KOPT-K1 (cell line): ENCODE data around the gene SERTAD2.

Source experiments
- H3K27ac ChIP-seq: fragments of 200-600 bp; sonication (generic); 2 replicates; pipeline ENCODE4 v1.5.1; 2016; ENCODE audit warnings: antibody characterized with exemption, mild to moderate bottlenecking, low read depth, low read length; ENCODE audit not compliant: poor library complexity, severe bottlenecking
- H3K36me3 ChIP-seq: fragments of 200-600 bp; sonication (generic); 2 replicates; pipeline ENCODE4 v1.5.1; 2017; ENCODE audit warnings: antibody characterized with exemption, mild to moderate bottlenecking, low read length, moderate library complexity; ENCODE audit not compliant: insufficient read depth
- H3K9me3 ChIP-seq: fragments of 200-600 bp; sonication (generic); 2 replicates; pipeline ENCODE4 v1.5.1; 2017; ENCODE audit warnings: antibody characterized with exemption, low read length, mild to moderate bottlenecking; ENCODE audit not compliant: insufficient read depth, poor library complexity, severe bottlenecking

Gene SERTAD2

DNA sequence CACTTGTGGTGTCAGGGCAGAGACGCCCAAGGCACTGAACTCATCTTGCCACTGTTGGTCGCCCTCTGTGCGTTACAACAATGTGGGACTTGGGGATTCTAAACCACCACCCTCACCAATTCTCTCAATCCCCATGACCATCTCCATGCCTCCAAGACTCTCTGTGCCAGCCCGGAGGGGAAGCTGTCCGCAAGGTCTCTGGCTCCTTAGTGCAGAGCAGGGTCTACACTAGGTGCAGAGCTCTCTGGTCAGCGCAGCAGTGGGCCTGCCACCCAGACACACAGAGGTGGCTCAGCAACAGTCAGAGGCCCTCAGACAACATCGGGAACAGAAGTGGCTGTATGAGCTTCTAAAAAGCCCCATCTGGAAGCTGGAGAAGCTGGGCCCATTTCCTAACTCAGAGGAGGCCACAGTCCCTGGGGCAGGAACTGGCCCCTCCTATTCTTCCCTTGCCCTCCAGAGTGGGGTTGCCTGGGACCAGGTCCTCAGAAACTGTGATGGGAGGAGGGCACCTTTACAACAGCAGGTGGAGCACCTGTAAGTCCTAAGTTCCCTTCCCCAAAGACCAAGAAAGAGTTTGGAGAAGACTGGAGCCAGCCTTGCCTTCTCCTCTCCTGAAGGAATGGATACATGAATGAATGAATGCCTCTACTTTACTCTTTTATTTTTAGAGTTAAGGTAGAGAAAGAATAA, 37.7 kb downstream of the SERTAD2 start:
- H3K9me3 ChIP-seq, result no peaks in the 10 kb centered on the region

DNA sequence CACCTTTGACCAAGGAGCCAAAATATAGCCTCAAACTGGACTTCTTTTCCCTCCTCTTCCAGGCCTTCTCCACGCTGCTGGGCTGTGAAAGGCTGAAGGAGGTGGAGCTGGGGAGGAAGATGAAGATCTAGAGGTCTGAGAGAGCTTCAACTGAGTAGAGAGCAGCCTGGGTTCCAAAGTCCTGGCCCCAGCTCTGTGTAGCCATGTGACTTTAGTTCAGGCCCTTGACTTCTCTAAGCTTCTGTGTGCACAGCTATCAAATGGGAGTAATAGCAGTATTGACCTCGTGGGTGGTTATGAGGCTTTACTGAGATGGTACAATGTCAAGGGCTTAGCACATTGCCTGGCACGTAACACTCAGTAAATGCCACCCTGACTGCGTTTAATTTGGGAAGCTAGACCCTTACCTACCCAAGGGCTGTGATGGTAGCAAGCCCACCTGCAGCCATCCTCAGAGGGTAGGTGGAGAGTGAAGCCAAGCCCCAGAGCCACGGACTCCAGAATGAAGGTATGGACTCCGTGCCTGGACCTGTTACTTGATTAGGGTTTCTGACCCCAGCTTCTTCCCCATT, 38.4 kb downstream of the SERTAD2 start:
- no peaks in the 10 kb centered on the region for H3K36me3 ChIP-seq
- no peaks in the 10 kb centered on the region for H3K9me3 ChIP-seq
- no peak overlapping the region for H3K27ac ChIP-seq

More for the DNA sequence above, 37.7 kb downstream of the SERTAD2 start:
- H3K27ac ChIP-seq, result no peak overlapping the region
- no peaks in the 10 kb centered on the region for H3K36me3 ChIP-seq

DNA sequence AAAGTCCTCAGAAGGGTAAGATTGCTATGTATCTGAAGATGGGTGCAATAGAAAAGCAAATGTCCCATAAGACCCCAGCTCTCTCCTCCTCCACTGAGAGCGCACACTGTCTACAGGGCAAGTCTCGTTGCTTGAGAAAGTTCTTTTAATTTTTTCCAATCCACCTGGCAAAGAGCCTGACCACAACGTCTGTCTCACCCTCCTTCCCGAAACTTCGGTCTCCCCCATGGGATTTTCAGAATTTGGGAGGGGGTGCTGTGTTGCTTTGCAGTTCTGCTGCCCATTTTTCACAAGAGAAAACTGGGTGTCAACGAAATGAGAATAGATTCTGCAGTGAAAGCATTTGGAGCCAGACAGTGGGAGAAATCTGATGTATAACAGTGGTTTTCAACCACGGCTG, 40.4 kb downstream of the SERTAD2 start:
- H3K36me3 ChIP-seq, result no peaks in the 10 kb centered on the region
- H3K9me3 ChIP-seq, result no peaks in the 10 kb centered on the region
- H3K27ac ChIP-seq, result no peak overlapping the region

DNA sequence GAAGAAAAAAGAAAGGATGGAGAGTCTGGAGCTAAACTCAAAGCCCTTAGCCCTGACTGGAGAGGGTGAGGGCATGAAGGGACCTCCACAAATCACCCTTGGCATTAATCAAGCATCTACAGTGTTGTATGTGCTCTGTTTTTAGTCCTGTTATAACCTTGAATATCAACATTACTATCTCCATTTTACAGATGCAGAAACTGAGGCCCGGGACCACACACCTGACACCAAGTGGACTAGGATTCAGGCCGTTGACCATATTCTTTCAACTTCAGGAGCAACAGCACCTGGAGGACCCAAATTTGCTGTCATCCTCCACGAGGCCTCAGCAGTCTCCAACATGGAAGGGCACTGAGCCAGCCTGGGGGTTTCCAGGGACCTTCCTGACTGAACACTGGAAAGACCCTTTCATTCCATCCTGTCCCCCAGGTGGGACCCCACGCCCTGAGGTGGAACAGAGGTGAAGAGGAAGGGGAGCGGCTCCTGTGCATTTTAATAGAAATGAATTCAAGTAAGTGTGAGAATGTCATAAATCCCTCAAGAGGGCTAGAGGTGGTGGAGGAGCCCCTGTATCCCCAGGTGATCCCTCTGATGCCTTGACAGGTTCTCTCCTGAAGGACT, 41.0 kb downstream of the SERTAD2 start:
- Histone ChIP-seq H3K36me3 (no peaks in the 10 kb centered on the region), H3K27ac (no peak overlapping the region), H3K9me3 (no peaks in the 10 kb centered on the region)

DNA sequence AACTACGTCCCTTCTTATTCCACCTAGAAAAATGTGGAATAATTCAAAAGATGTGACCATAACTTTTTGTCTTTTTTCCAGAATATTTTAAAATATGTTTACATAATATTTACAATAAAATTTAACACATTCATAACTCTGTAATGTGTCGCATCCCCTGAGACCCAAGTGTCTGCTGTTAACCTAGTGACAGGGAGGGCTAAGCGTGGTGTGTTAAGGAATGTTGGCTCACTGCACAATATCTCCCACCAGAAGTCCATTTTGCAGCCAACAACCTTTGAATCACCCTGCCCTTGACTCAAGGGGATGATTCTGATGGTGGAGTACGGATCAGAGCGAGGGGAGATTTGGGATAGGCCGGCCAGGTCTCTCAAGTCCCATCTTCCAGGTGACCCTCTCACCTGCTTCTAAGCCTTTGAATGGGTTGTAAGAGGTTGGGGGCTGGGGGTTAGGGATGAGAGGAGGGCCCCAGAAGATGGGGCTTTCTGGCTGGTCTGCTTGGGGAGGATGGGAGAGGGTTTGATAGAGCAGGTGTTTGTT, 43.3 kb downstream of the SERTAD2 start:
- Histone ChIP-seq H3K36me3 (no peaks in the 10 kb centered on the region), H3K27ac (no peak overlapping the region), H3K9me3 (no peaks in the 10 kb centered on the region)

DNA sequence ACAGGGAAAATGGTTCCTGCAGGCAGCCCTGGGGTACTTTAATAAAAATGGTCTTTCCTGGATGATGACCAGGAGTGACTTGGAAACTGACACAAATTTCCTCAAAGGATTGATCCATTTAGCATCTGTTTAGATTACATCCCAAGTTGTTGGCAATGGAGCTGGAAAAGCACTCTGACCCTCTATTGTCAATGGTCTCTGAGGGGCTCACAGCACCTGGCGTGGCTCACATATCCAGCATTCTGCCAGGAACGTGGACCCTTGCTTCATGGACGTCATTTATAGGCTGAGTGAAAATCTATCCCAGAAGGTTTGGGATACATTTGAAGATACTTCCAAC, 43.8 kb downstream of the SERTAD2 start:
- H3K27ac ChIP-seq, result no peak overlapping the region
- H3K36me3 ChIP-seq, result no peaks in the 10 kb centered on the region
- H3K9me3 ChIP-seq, result no peaks in the 10 kb centered on the region

DNA sequence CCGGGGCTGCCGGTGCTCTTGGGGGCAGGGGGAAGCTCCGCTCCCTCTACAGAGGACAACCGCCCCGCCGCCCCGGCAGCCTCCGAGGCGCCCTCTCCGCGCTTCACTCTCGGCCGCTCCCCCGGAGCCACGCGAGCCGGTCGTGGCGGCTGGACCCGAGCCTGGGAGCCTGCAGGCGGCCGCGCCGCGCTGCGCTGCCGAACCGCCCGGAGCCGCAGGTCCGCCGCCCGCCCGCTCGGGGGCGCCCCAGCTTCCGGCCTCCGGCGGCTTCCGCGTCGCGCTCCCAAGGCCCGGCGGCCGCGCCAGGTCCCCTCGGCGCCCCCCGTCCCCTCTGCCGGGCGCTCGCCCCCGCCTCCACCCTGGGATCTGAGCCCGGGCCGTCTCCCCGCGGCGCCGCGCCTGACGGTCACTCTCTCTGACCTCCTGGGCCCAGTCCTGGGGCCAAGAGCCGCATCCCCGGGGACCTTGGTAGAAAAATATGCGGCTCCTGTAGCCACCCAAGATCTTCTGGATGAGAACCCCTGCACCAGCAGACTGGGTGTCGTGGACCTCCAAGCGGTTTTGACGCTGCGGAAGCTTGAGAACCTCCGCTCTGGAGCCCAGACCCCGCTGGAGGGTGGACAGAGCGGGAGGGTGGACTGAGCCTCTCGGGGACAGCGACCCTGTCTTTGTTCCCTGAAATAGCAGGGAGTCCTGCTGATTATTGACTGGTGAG, 44.3 kb downstream of the SERTAD2 start:
- Histone ChIP-seq H3K36me3 (no peaks in the 10 kb centered on the region), H3K27ac (no peak overlapping the region)

DNA sequence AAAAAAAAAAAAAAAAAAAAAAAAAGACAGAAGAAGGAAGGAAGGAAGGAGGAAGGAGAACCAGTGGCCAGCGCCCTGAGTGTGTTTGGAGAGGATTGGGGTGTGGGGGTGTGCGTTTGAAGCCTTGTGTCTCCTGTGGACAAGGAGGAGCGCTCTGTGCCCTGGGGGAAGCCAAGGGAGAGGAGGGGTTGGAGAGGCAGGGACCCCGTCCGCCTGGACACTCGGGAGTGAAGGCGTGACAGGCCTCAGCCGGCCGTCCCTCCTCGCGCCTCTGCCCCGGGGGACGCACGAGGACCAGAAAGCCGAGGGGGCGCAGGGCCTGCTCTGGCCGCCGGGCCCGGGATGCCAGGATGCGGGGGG, 44.9 kb downstream of the SERTAD2 start:
- no peaks in the 10 kb centered on the region for H3K36me3 ChIP-seq
- no peak overlapping the region for H3K27ac ChIP-seq
- no peaks in the 10 kb centered on the region for H3K9me3 ChIP-seq

More for the DNA sequence above, 44.3 kb downstream of the SERTAD2 start:
- H3K9me3 ChIP-seq, result no peaks in the 10 kb centered on the region

DNA sequence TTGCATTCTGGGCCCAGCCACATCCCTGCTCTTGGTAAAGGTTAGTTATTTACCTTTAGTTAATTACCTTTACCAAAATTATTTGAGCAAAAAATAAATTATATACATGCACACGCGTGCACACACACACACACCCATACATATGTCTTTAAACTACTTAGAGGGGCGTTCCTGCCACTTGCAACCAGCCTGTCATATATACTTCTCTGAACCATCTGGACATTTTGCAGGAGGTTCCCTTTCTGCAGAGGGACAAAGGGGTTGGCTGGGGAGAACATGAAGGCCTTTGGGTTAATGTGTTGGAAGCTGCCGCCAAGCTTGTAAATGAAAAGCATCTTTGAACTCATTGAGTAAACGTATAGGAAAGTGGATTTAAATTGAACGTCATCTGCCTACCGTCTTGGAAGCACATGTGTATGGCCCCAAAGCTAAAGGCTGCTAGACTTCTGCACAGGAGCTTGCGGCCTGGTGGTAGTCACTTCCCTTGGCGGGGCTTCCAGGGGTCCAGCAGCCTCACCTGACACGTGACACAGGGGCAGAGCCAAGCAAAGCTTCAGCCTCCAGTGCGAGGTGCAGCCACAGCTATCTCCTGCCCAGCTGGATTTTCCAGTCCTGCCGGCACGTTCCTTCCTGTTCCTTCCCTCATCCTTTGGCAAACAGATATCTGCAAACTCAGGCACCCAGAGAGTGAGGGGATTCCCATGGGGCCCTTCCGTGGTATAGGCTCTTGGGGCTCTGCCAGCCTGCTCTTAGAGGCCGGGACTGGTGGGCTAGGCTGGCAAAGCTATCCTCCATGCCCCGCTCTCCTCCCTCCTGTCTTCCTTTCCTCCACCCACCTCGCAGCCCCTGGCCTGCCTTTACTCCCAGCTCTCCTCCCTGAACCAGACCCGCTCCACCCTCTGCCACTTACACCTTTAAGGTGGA, 46.1 kb downstream of the SERTAD2 start:
- no peaks in the 10 kb centered on the region for H3K9me3 ChIP-seq
- no peak overlapping the region for H3K27ac ChIP-seq
- H3K36me3 ChIP-seq, result no peaks in the 10 kb centered on the region

DNA sequence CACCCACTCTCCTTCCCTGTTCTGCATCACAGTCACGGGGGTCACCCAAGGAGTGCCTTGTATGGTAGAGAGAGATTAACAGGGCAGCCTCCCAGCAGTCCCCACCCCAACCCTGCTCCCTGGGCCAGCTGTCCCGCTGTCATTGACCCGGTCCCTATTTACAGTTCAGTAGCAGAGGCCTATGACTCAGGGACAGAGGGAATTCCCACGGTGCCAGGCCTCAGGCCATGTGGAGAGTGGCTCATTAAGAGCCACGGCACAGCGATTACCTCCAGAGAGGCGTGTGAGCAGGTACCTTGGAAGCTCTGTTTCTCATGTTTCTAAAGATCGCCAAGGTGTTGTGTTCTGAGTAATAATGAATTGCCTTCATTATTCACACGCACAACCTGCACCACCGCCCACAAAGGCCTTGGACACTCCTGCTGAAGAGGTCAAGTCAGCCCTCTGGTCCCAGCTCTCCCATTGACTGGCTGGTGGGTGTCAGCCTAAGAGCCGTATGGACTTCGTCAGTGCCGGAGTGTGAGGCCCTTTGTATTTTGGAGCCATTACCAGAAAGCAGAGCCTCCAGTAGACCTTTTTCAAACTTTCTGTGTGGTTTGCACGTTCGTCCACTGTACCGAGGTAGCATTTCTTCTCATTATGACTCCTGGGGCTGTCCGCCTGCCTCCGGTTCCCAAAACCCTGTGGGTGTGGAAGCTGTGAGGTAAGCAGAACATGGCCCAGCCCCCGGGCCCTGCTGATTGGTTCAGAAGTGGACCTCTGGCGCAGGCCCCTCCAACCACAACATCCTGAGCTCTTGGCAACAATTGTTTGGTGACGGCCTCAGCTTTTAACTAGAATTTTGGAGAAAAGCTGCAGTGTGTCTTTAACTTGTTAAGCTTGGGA, 47.0 kb downstream of the SERTAD2 start:
- Histone ChIP-seq H3K36me3 (no peaks in the 10 kb centered on the region), H3K27ac (no peak overlapping the region), H3K9me3 (no peaks in the 10 kb centered on the region)

DNA sequence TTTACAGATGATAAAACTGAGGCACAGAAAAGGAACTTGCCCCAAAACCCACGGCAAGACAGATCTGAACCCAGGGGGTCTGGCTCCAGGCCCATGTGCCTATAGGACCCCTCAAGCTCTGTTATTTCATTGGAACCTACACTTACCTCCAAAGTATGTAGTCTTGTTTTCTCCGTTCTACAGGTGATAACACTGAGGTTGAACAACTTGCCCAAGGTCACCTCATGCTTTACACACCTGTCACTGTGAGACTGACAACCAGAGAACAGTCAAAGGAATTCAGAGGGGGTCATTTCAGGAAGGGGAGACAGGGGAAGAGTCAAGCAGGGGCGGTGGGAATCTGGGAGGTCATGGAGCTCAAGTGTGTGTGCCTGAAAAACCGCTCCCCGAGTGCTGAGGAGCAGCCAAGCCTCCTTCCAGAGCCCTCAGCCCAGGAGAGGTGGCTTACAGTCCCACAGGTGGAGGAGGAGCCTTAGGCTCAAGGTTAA, 47.7 kb downstream of the SERTAD2 start:
- H3K9me3 ChIP-seq, result no peaks in the 10 kb centered on the region
- no peak overlapping the region for H3K27ac ChIP-seq
- H3K36me3 ChIP-seq, result no peaks in the 10 kb centered on the region

DNA sequence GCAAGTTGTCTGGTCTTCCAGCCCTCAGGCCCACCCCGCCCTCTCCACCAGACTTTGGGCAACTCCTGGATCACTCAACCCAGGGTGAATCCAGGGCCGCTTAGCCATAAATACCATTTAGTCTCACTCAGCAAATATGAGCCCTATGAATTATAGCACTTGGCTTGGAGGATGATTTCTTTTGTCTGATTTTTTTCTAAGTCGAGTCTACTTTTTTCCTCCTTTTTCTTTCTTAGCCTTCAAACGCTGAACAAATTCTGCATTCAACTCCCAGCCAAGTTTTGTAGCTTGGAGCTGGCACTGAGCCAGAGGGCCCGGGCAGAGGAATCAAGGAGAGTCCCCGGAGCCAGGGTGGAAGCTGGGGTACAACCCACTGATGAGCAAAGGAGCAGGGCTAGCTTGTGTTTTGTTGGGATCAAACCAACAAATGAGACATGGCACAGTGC, 48.7 kb downstream of the SERTAD2 start:
- H3K27ac ChIP-seq, result no peak overlapping the region
- H3K9me3 ChIP-seq, result no peaks in the 10 kb centered on the region
- H3K36me3 ChIP-seq, result no peaks in the 10 kb centered on the region

DNA sequence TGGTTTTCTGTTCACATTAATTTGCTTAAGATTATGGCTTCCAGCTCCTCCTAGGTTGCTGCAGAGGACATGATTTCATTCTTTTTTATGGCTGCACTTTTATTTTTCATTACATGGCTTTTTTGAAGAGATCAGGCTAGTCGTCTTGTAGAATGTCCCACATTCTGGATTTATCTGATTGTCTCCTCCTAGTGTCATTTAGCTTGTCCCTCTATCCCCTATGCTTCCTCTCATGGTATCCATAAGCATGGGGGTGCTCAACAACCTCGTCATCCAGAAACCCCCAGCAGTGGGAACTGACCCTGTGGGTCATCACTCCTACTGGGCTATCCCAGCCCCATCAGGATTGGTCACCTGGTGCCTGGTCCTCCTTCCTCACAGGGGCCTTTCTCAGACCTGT, 49.6 kb downstream of the SERTAD2 start:
- Histone ChIP-seq H3K36me3 (no peaks in the 10 kb centered on the region), H3K9me3 (no peaks in the 10 kb centered on the region), H3K27ac (no peak overlapping the region)

DNA sequence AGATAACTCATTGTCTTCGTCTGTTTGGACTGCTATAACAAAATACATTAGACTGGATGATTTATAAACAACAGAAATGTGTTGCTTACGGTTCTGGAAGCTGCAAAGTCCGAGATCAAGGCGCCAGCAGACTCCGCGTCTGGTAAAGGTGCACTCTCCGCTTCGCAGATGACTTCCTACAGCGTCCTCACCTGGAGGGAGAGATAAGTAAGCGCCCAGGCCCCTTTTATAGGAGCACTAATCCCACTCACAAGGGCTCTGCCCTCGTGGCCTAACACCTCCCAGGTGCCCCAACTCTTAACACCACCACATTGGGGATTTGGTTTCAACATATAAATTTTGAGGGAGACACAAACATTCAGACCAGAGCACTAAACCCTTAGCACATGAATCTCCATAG, 51.3 kb downstream of the SERTAD2 start:
- Histone ChIP-seq H3K36me3 (no peaks in the 10 kb centered on the region), H3K9me3 (no peaks in the 10 kb centered on the region), H3K27ac (no peak overlapping the region)
